SU-DHL-6 (cell line): Measurements from ENCODE around the gene CACNB1.
"Not testable (repeated sequence)": the region's sequence is repeated elsewhere in the genome, so short reads cannot be mapped to it uniquely, and the experiment has no call there.

Source experiments
- H2AFZ ChIP-seq: fragments of 200-600 bp; sonication (generic); 2 replicates; pipeline ENCODE4 v1.6.1; 2014; ENCODE audit warnings: low read depth, mild to moderate bottlenecking, moderate library complexity, mixed read lengths, antibody characterized with exemption, low read length; ENCODE audit not compliant: severe bottlenecking
- H3F3A ChIP-seq: fragments of 200-600 bp; shearing (Covaris generic); 2 replicates; pipeline ENCODE4 v1.6.0; 2016; ENCODE audit warnings: antibody characterized with exemption, mild to moderate bottlenecking; ENCODE audit not compliant: insufficient read depth
- H3K27ac ChIP-seq: fragments of 200-600 bp; sonication (generic); 2 replicates; pipeline ENCODE4 v1.5.1; 2016; ENCODE audit warnings: low read depth, mild to moderate bottlenecking, low read length, moderate library complexity, mixed read lengths
- H3K27me3 ChIP-seq: fragments of 200-600 bp; sonication (generic), shearing (Covaris generic); 2 replicates; pipeline ENCODE4 v1.6.0; 2014; ENCODE audit warnings: mild to moderate bottlenecking, low read length
- H3K36me3 ChIP-seq: fragments of 200-600 bp; sonication (generic); 2 replicates; pipeline ENCODE4 v1.6.1; 2014; ENCODE audit warnings: mild to moderate bottlenecking, low read length, mixed read lengths
- H3K4me2 ChIP-seq: fragments of 300-600, 200-600 bp; shearing (Covaris generic), sonication (generic); 2 replicates; pipeline ENCODE4 v1.6.0; 2014; ENCODE audit warnings: low read length, low read depth, mild to moderate bottlenecking; ENCODE audit not compliant: poor library complexity, severe bottlenecking
- H3K4me3 ChIP-seq: fragments of 200-600 bp; sonication (generic); 2 replicates; pipeline ENCODE4 v1.5.1; 2014; ENCODE audit warnings: antibody characterized with exemption, low read length, mild to moderate bottlenecking, mixed read lengths; ENCODE audit not compliant: insufficient read depth, poor library complexity, severe bottlenecking
- H3K79me2 ChIP-seq: fragments of 200-600 bp; sonication (generic); 2 replicates; pipeline ENCODE4 v1.6.1; 2014; ENCODE audit warnings: mild to moderate bottlenecking, low read length, moderate library complexity; ENCODE audit not compliant: insufficient read depth
- H3K9ac ChIP-seq: fragments of 200-600 bp; sonication (generic); 2 replicates; pipeline ENCODE4 v1.7.0; 2014; ENCODE audit warnings: mild to moderate bottlenecking, low read length
- H3K9me2 ChIP-seq: fragments of 200-600 bp; sonication (generic); replicated peaks from 2 replicates; pipeline ENCODE4 v1.6.1; 2014; ENCODE audit warnings: low read length; ENCODE audit not compliant: insufficient read depth
- H3K9me3 ChIP-seq: fragments of 200-600 bp; sonication (generic); 2 replicates; pipeline ENCODE4 v1.6.1; 2014; ENCODE audit warnings: low read length, mixed read lengths; ENCODE audit not compliant: insufficient read depth
- H4K20me1 ChIP-seq: fragments of 200-600 bp; sonication (generic); 2 replicates; pipeline ENCODE4 v1.6.1; 2014; ENCODE audit warnings: low read depth, mild to moderate bottlenecking, antibody characterized with exemption, low read length, moderate library complexity, mixed read lengths
- EZH2phosphoT487 ChIP-seq: fragments of 200-600 bp; sonication (generic), shearing (Covaris generic); conservative IDR thresholded peaks from 2 replicates; pipeline ENCODE4 v1.6.1; 2018; ENCODE audit warnings: mild to moderate bottlenecking, antibody characterized with exemption, low read length, moderate library complexity, mixed read lengths
- TF ChIP-seq, protein P1 (sequence below): fragments of 200-600 bp; sonication (generic); IDR thresholded peaks from one replicate; pipeline ENCODE4 v1.5.1; 2017; ENCODE audit warnings: antibody characterized with exemption, mild to moderate bottlenecking, low read length, moderate library complexity; ENCODE audit not compliant: insufficient read depth, poor library complexity, severe bottlenecking

Gene CACNB1

GRCh38 chr17:39132192-39132610 lies 65.3 kb downstream of the CACNB1 start:
- no peaks in the 10 kb centered on the region for H3K27me3 ChIP-seq
- H3K9ac ChIP-seq, result no peak overlapping the region
- no peaks in the 10 kb centered on the region for H3K36me3 ChIP-seq
- H2AFZ ChIP-seq, result no peak overlapping the region
- no peak overlapping the region for H3K4me3 ChIP-seq
- no peak overlapping the region for H3K4me2 ChIP-seq
- no peaks in the 10 kb centered on the region for H3K9me2 ChIP-seq
- no peaks in the 10 kb centered on the region for H4K20me1 ChIP-seq
- no peaks in the 10 kb centered on the region for H3K9me3 ChIP-seq
- H3K27ac ChIP-seq, result no peak overlapping the region
- H3F3A ChIP-seq, result no peaks in the 10 kb centered on the region
- no peaks in the 10 kb centered on the region for H3K79me2 ChIP-seq
- TF ChIP-seq, protein P1, sequence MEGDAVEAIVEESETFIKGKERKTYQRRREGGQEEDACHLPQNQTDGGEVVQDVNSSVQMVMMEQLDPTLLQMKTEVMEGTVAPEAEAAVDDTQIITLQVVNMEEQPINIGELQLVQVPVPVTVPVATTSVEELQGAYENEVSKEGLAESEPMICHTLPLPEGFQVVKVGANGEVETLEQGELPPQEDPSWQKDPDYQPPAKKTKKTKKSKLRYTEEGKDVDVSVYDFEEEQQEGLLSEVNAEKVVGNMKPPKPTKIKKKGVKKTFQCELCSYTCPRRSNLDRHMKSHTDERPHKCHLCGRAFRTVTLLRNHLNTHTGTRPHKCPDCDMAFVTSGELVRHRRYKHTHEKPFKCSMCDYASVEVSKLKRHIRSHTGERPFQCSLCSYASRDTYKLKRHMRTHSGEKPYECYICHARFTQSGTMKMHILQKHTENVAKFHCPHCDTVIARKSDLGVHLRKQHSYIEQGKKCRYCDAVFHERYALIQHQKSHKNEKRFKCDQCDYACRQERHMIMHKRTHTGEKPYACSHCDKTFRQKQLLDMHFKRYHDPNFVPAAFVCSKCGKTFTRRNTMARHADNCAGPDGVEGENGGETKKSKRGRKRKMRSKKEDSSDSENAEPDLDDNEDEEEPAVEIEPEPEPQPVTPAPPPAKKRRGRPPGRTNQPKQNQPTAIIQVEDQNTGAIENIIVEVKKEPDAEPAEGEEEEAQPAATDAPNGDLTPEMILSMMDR, result no peak
- TF ChIP-seq EZH2phosphoT487, result no peak

DNA sequence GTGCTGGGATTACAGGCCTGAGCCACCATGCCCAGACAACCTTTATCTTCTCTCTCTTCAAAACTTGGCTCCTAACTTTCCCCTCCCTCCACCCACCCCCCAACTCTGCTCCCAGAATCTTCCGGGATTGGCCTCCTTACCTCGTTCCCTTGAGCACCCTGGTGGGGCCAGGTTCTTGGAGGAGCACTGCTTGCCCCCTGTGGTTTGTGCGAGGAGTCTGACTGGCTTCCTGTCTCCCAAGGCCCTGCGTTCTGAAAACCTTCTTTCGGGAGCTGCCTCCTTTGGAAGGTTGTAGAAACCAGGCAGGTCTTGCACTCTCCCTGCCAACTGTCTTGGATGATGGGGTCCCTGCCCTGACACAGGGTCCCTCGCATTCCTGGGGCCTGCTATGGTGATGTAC lies 65.9 kb downstream of the CACNB1 start:
- H3K27me3 ChIP-seq, result no peaks in the 10 kb centered on the region
- no peak overlapping the region for H3K9ac ChIP-seq
- no peaks in the 10 kb centered on the region for H3K9me3 ChIP-seq
- no peak overlapping the region for H3K4me3 ChIP-seq
- no peak overlapping the region for H3K4me2 ChIP-seq
- no peaks in the 10 kb centered on the region for H3K79me2 ChIP-seq
- H3F3A ChIP-seq, result no peaks in the 10 kb centered on the region
- no peaks in the 10 kb centered on the region for H4K20me1 ChIP-seq
- H3K36me3 ChIP-seq, result no peaks in the 10 kb centered on the region
- no peak overlapping the region for H2AFZ ChIP-seq
- H3K9me2 ChIP-seq, result no peaks in the 10 kb centered on the region
- H3K27ac ChIP-seq, result no peak overlapping the region
- TF ChIP-seq EZH2phosphoT487, result no peak
- TF ChIP-seq, protein P1, result no peak

GRCh38 chr17:39130205-39130604 lies 67.3 kb downstream of the CACNB1 start:
- Histone ChIP-seq H3K36me3 (no peaks in the 10 kb centered on the region), H3K9me2 (no peaks in the 10 kb centered on the region), H3K4me2 (no peak overlapping the region), H2AFZ (no peak overlapping the region), H3K9ac (no peak overlapping the region), H3K79me2 (no peaks in the 10 kb centered on the region), H3K27ac (no peak overlapping the region), H3K4me3 (no peak overlapping the region), H3K9me3 (no peaks in the 10 kb centered on the region), H3K27me3 (no peaks in the 10 kb centered on the region), H3F3A (no peaks in the 10 kb centered on the region), H4K20me1 (no peaks in the 10 kb centered on the region)
- TF ChIP-seq, protein P1, result no peak

GRCh38 chr17:39129544-39129943 lies 67.9 kb downstream of the CACNB1 start:
- H3F3A ChIP-seq, H3K79me2 ChIP-seq, H3K27me3 ChIP-seq, H4K20me1 ChIP-seq, H3K27ac ChIP-seq, H3K36me3 ChIP-seq, H3K9ac ChIP-seq, H3K9me2 ChIP-seq, H3K9me3 ChIP-seq, H3K4me2 ChIP-seq, H3K4me3 ChIP-seq, H2AFZ ChIP-seq: not testable (repeated sequence)
